H9 (cell line): ENCODE data around the gene PHTF2. TPM values are rescaled to one million over a fixed set of nuclear protein-coding genes. Genes with fewer than 3 reads are reported as not detected.

Experiments
- DNase-seq: peaks from one replicate; pipeline ENCODE4 v3.0.0-alpha.2; 2017
- H2AFZ ChIP-seq: one replicate; pipeline ENCODE4 v1.6.1; 2013; ENCODE audit warnings: mild to moderate bottlenecking, low read length, control low read depth, moderate library complexity
- H2AK5ac ChIP-seq: 2 replicates; pipeline ENCODE4 v1.6.1; 2013; ENCODE audit warnings: low read length, control low read depth, mixed read lengths; ENCODE audit not compliant: insufficient read length
- H2BK120ac ChIP-seq: one replicate; pipeline ENCODE4 v1.6.1; 2013; ENCODE audit warnings: low read depth, mild to moderate bottlenecking, low read length, control low read depth, inconsistent platforms; ENCODE audit not compliant: poor library complexity, severe bottlenecking
- H2BK12ac ChIP-seq: 2 replicates; pipeline ENCODE4 v1.6.1; 2013; ENCODE audit warnings: low read length, control low read depth, mixed read lengths, low read depth; ENCODE audit not compliant: insufficient read length
- H2BK15ac ChIP-seq: 2 replicates; pipeline ENCODE4 v1.6.1; 2013; ENCODE audit warnings: low read depth, low read length, control low read depth
- H2BK20ac ChIP-seq: one replicate; pipeline ENCODE4 v1.6.1; 2013; ENCODE audit warnings: low read depth, mild to moderate bottlenecking, low read length, control low read depth, inconsistent platforms; ENCODE audit not compliant: poor library complexity, severe bottlenecking
- H2BK5ac ChIP-seq: 2 replicates; pipeline ENCODE4 v1.6.1; 2013; ENCODE audit warnings: low read length, control low read depth, mixed read lengths; ENCODE audit not compliant: insufficient read length
- H3K14ac ChIP-seq: 2 replicates; pipeline ENCODE4 v1.6.1; 2013; ENCODE audit warnings: low read length, control low read depth; ENCODE audit not compliant: insufficient read depth
- H3K18ac ChIP-seq: 2 replicates; pipeline ENCODE4 v1.6.1; 2013; ENCODE audit warnings: low read depth, mild to moderate bottlenecking, mixed read lengths, low read length, control low read depth; ENCODE audit not compliant: insufficient read length
- H3K23ac ChIP-seq: 2 replicates; pipeline ENCODE4 v1.6.1; 2013; ENCODE audit warnings: low read length, control low read depth, mixed read lengths, low read depth; ENCODE audit not compliant: insufficient read length
- H3K23me2 ChIP-seq: 2 replicates; pipeline ENCODE4 v1.6.1; 2013; ENCODE audit warnings: low read depth, mild to moderate bottlenecking, mixed read lengths, low read length, control low read depth; ENCODE audit not compliant: insufficient read length, poor library complexity, severe bottlenecking
- H3K27ac ChIP-seq: 2 replicates; pipeline ENCODE4 v1.5.1; 2013; ENCODE audit warnings: low read length, control low read depth, mixed read lengths, low read depth; ENCODE audit not compliant: insufficient read length
- H3K27me3 ChIP-seq: 2 replicates; pipeline ENCODE4 v1.6.1; 2013; ENCODE audit warnings: low read length, control low read depth, inconsistent platforms; ENCODE audit not compliant: insufficient read depth
- H3K4ac ChIP-seq: 2 replicates; pipeline ENCODE4 v1.6.1; 2013; ENCODE audit warnings: low read depth, mild to moderate bottlenecking, control low read depth, inconsistent platforms, low read length, moderate library complexity
- H3K4me1 ChIP-seq: 2 replicates; pipeline ENCODE4 v1.6.1; 2013; ENCODE audit warnings: low read length, control low read depth, inconsistent platforms; ENCODE audit not compliant: insufficient read depth
- H3K4me2 ChIP-seq: 2 replicates; pipeline ENCODE4 v1.6.1; 2013; ENCODE audit warnings: low read length, control low read depth, mixed read lengths; ENCODE audit not compliant: insufficient read length, insufficient read depth
- H3K56ac ChIP-seq: 2 replicates; pipeline ENCODE4 v1.6.1; 2013; ENCODE audit warnings: low read depth, mild to moderate bottlenecking, mixed read lengths, low read length, control low read depth; ENCODE audit not compliant: insufficient read length
- H3K79me1 ChIP-seq: 2 replicates; pipeline ENCODE4 v1.6.1; 2013; ENCODE audit warnings: low read depth, mild to moderate bottlenecking, moderate library complexity, low read length, control low read depth, inconsistent platforms; ENCODE audit not compliant: insufficient read depth, poor library complexity, severe bottlenecking
- H3K79me2 ChIP-seq: 2 replicates; pipeline ENCODE4 v1.6.1; 2013; ENCODE audit warnings: low read length, control low read depth, inconsistent platforms; ENCODE audit not compliant: insufficient read depth
- H3K9ac ChIP-seq: 2 replicates; pipeline ENCODE4 v1.6.1; 2013; ENCODE audit warnings: low read length, control low read depth, mixed read lengths; ENCODE audit not compliant: insufficient read length; ENCODE audit errors: extremely low read depth
- H3K9me3 ChIP-seq: one replicate; pipeline ENCODE4 v1.6.1; 2013; ENCODE audit warnings: low read depth, low read length, inconsistent platforms; ENCODE audit not compliant: control insufficient read depth
- H3T11ph ChIP-seq: one replicate; pipeline ENCODE4 v1.6.1; 2013; ENCODE audit warnings: mild to moderate bottlenecking, low read length, control low read depth, inconsistent platforms
- H4K20me1 ChIP-seq: one replicate; pipeline ENCODE4 v1.6.1; 2013; ENCODE audit not compliant: control insufficient read depth, insufficient read length, insufficient read depth
- H4K5ac ChIP-seq: 2 replicates; pipeline ENCODE4 v1.6.1; 2013; ENCODE audit warnings: low read depth, mild to moderate bottlenecking, mixed read lengths, low read length, control low read depth; ENCODE audit not compliant: insufficient read length
- H4K8ac ChIP-seq: replicated peaks from 2 replicates; pipeline ENCODE4 v1.6.1; 2013; ENCODE audit warnings: low read length, control low read depth, mixed read lengths, low read depth; ENCODE audit not compliant: insufficient read length
- H4K91ac ChIP-seq: 2 replicates; pipeline ENCODE4 v1.6.1; 2013; ENCODE audit warnings: low read depth, mild to moderate bottlenecking, moderate library complexity, mixed read lengths, low read length, control low read depth; ENCODE audit not compliant: insufficient read length
- H3K27ac Mint-ChIP-seq, 3 experiments: 2 replicates in 2 of 3; 3 replicates in 1 of 3; pipeline ENCODE4 v1.8.0; 2020 to 2021; ENCODE audit warnings: mixed read lengths in 3 of 3, mild to moderate bottlenecking in 1 of 3, moderate library complexity in 1 of 3
- H3K27me3 Mint-ChIP-seq: 2 replicates; pipeline ENCODE4 v1.8.0; 2021; ENCODE audit warnings: low read depth, mild to moderate bottlenecking, moderate library complexity, mixed read lengths
- H3K36me3 Mint-ChIP-seq, 3 experiments: 2 replicates in 2 of 3; 3 replicates in 1 of 3; pipeline ENCODE4 v1.8.0; 2020 to 2021; ENCODE audit warnings: low read depth in 3 of 3, mixed read lengths in 3 of 3; ENCODE audit not compliant: insufficient read depth in 1 of 3
- H3K4me1 Mint-ChIP-seq, 2 experiments: 2 replicates each; pipeline ENCODE4 v1.8.0; 2020; ENCODE audit warnings: mixed read lengths in 2 of 2
- H3K4me3 Mint-ChIP-seq, 2 experiments: 2 replicates in 1 of 2; 3 replicates in 1 of 2; pipeline ENCODE4 v1.8.0; 2020 to 2021; ENCODE audit warnings: mild to moderate bottlenecking in 2 of 2, mixed read lengths in 2 of 2, moderate library complexity in 1 of 2
- H3K9me3 Mint-ChIP-seq, 2 experiments: 2 replicates in 1 of 2; 3 replicates in 1 of 2; pipeline ENCODE4 v1.8.0; 2020; ENCODE audit warnings: mild to moderate bottlenecking in 2 of 2, mixed read lengths in 2 of 2, moderate library complexity in 1 of 2
- CTCF ChIP-seq: fragments of 200-600 bp; sonication (generic); conservative IDR thresholded peaks from 3 replicates; pipeline ENCODE4 v1.8.0; 2021; ENCODE audit warnings: antibody characterized with exemption, mild to moderate bottlenecking
- whole genome bisulfite sequencing: extraction: QIAGEN DNeasy Blood & Tissue Kit; methylation state at CpG from one replicate; pipeline ENCODE4 v1.1.7; 2013; ENCODE audit warnings: missing lambda C conversion rate, low lambda C conversion rate, mixed read lengths; ENCODE audit not compliant: insufficient read length; ENCODE audit errors: extremely low coverage; 5-methylcytosine and 5-hydroxymethylcytosine counted together
- total RNA-seq: library from RNA; stranded (reverse); gene quantifications from 2 replicates; pipeline ENCODE4 v1.2.1, GENCODE V29; 2021

Gene PHTF2
- total RNA-seq, 1 experiment from 2014 or later = 16.2 TPM

GRCh38 chr7:77846317-77847092, 47.9 kb downstream of the PHTF2 start:
- Mint-ChIP-seq H3K4me1 (0 out of 4 replicates have a peak, but pooled peaks cover 0 to 3% of the 10 kb centered on the region in 2 experiments), H3K4me3 (no peak overlapping the region), H3K27ac (no peak overlapping the region), H3K27me3 (no peaks in the 10 kb centered on the region), H3K36me3 (no peaks in the 10 kb centered on the region), H3K9me3 (no peaks in the 10 kb centered on the region)
- H3K27me3 ChIP-seq = no peaks in the 10 kb centered on the region
- H4K5ac ChIP-seq = no peak overlapping the region
- no peak overlapping the region for H3K9ac ChIP-seq
- TF ChIP-seq CTCF = no peak
- no peak overlapping the region for H2BK20ac ChIP-seq
- no peak overlapping the region for H3K4ac ChIP-seq
- no peak overlapping the region for H2AFZ ChIP-seq
- H3K56ac ChIP-seq = no peak overlapping the region
- H3K18ac ChIP-seq = no peak overlapping the region
- no peak overlapping the region for H4K8ac ChIP-seq
- no peak overlapping the region for H3K4me2 ChIP-seq
- no peaks in the 10 kb centered on the region for H3K23me2 ChIP-seq
- H4K20me1 ChIP-seq = no peaks in the 10 kb centered on the region
- H2BK120ac ChIP-seq = no peak overlapping the region
- H3K27ac ChIP-seq = no peak overlapping the region
- H2BK15ac ChIP-seq = no peak overlapping the region
- H2AK5ac ChIP-seq = no peak overlapping the region
- no peaks in the 10 kb centered on the region; the same call in 1 of the 2 replicates for H3K4me1 ChIP-seq
- no peak overlapping the region for H4K91ac ChIP-seq
- H2BK12ac ChIP-seq = no peak overlapping the region
- no peak overlapping the region for H3K14ac ChIP-seq
- H3T11ph ChIP-seq = no peak overlapping the region
- H2BK5ac ChIP-seq = no peak overlapping the region
- H3K23ac ChIP-seq = no peak overlapping the region
- no peaks in the 10 kb centered on the region for H3K9me3 ChIP-seq
- no peak for DNase-seq
- no peaks in the 10 kb centered on the region for H3K79me1 ChIP-seq
- no peaks in the 10 kb centered on the region for H3K79me2 ChIP-seq
- WGBS = no CpG with 5 or more reads among the region's 8 CpGs
